Measurements from ENCODE around the gene H1-8.

- TF ChIP-seq POLR2A (IDR thresholded peaks at IDR 0.05) (no peak), CTCF (IDR thresholded peaks at IDR 0.05) (no peak)
Observed at GRCh38 chr3:129591932-129592331, 49.0 kb downstream of the H1-8 start.
